Tibial nerve (tissue), 4 donors: ENCODE results near the gene SPG11.
A peak's percentile ranks its signal among the peaks of the same experiment; 100 is the strongest.

ENCODE experiments used
- EP300 ChIP-seq, 2 donors: sonication (generic); formaldehyde crosslinking; IDR thresholded peaks; one replicate each; pipeline ENCODE4 v1.6.1; 2017; ENCODE audit warnings: antibody characterized with exemption in 2 of 2, mild to moderate bottlenecking in 1 of 2
- POLR2A ChIP-seq, 2 donors: fragments of 450-650 bp; IDR thresholded peaks; one replicate each; pipeline ENCODE4 v1.6.1; 2017; ENCODE audit warnings: antibody characterized with exemption in 2 of 2, mild to moderate bottlenecking in 2 of 2, moderate library complexity in 2 of 2
- TF ChIP-seq, protein P1 (sequence below), 5 experiments: fragments of 200-600 bp in 3 of 5; fragments of 450-650 bp in 2 of 5; sonication (generic) in 3 of 5; IDR thresholded peaks; one replicate each; pipeline ENCODE4 v1.5.1; 2016 to 2019; ENCODE audit warnings: antibody characterized with exemption in 5 of 5, mild to moderate bottlenecking in 3 of 5, moderate library complexity in 2 of 5

GRCh38 chr15:44536962-44537734 lies 126.3 kb downstream of the SPG11 start, which contains the start of gene EIF3J:
- TF ChIP-seq, protein P1, sequence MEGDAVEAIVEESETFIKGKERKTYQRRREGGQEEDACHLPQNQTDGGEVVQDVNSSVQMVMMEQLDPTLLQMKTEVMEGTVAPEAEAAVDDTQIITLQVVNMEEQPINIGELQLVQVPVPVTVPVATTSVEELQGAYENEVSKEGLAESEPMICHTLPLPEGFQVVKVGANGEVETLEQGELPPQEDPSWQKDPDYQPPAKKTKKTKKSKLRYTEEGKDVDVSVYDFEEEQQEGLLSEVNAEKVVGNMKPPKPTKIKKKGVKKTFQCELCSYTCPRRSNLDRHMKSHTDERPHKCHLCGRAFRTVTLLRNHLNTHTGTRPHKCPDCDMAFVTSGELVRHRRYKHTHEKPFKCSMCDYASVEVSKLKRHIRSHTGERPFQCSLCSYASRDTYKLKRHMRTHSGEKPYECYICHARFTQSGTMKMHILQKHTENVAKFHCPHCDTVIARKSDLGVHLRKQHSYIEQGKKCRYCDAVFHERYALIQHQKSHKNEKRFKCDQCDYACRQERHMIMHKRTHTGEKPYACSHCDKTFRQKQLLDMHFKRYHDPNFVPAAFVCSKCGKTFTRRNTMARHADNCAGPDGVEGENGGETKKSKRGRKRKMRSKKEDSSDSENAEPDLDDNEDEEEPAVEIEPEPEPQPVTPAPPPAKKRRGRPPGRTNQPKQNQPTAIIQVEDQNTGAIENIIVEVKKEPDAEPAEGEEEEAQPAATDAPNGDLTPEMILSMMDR (IDR thresholded peaks at IDR 0.05) = no peak
- TF ChIP-seq EP300 (IDR thresholded peaks at IDR 0.05) (peak in 1 of 2 donors; percentile 88), POLR2A (IDR thresholded peaks at IDR 0.05) (peak; percentile 63 to 79)
